ENCODE results near the gene RPS14.

- no peak for TF ChIP-seq CTCF (IDR thresholded peaks at IDR 0.05)
- TF ChIP-seq EP300 (IDR thresholded peaks at IDR 0.05), result no peak
Observed at GRCh38 chr5:150464554-150465012, 15.0 kb upstream of the RPS14 start.
